ENCODE results near the gene UBL4A.

Gene UBL4A

DNA sequence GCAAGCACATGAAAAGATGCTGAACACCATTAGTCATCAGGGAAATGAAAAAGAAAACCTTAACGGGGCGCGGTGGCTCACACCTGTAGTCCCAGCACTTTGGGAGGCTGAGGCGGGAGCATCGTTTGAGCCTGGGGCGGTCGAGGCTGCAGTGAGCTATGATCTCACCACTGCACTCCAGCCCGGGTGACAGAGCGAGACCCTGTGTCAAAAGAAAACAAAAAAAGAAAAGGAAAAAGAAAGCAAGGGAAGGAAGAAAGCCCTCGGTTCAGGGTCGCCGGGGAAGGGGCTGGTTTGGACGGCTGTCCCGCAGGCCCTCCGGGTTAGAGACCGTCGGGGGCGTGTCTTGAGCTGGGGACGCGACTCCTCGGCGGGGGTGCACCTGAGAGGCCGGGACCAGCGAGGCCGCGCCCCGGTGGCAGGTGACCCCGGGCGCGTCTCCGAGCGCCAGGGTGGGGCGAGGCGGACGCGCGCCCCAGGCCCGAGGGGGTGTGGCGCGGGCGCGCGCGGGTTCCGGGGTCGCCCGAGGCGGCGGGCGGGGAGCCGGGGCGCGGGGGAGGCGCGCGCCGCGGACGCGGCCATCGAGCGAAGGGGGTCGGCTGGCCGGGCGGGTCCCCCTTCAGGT is 28.8 kb downstream of the UBL4A start:
- DNase-seq (ENCODE audit: extremely low read depth, low read depth) = no peak
- peak overlapping the region; percentile 36 for H3K4me3 ChIP-seq (replicated peaks; ENCODE audit: low read depth, low read length)
- TF ChIP-seq, protein P1, sequence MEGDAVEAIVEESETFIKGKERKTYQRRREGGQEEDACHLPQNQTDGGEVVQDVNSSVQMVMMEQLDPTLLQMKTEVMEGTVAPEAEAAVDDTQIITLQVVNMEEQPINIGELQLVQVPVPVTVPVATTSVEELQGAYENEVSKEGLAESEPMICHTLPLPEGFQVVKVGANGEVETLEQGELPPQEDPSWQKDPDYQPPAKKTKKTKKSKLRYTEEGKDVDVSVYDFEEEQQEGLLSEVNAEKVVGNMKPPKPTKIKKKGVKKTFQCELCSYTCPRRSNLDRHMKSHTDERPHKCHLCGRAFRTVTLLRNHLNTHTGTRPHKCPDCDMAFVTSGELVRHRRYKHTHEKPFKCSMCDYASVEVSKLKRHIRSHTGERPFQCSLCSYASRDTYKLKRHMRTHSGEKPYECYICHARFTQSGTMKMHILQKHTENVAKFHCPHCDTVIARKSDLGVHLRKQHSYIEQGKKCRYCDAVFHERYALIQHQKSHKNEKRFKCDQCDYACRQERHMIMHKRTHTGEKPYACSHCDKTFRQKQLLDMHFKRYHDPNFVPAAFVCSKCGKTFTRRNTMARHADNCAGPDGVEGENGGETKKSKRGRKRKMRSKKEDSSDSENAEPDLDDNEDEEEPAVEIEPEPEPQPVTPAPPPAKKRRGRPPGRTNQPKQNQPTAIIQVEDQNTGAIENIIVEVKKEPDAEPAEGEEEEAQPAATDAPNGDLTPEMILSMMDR (IDR thresholded peaks at IDR 0.05; ENCODE audit: low read depth, low read length, missing control alignments) = no peak

DNA sequence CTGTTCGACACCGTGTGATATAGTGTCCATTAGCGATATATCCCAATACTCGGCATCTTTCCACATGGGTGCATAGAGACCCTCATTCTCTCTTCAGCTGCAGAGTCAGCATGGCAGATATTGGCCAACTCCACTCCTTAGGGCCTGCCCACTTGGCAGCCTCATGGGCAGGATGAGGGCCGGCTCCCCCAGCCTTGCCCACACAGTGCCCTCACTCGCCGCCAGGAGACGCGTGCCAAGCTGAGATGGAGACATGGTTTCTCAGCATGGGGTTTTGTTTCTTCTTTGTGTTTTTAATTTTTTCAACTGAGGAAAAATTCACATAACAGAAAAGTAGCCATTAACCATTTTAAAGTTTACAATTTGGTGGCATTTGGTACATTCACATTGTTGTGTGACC is 33.6 kb downstream of the UBL4A start:
- DNase-seq (ENCODE audit: extremely low read depth, low read depth) = no peak
- H3K4me3 ChIP-seq (replicated peaks; ENCODE audit: low read depth, low read length) = no peak overlapping the region
- TF ChIP-seq, protein P1 (IDR thresholded peaks at IDR 0.05; ENCODE audit: low read depth, low read length, missing control alignments) = no peak

DNA sequence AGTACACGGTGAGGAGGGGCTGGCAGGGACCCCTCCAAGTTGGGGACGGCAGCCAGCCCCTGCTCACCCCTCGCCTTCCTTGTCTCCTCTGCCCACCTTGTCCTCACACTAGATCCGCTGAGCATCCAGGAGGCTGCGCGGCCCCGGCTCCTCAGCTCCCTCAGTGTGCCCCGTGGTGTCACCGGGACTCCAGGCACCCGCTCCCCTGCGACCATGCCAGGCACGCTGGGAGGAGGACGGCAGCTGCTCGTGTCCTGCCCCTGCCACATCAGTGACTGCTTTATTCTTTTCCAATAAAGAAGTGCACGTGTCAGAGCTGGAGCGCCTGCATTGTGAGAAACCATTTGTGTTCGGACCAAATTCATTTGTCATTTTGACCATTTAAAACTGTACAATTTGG is 36.1 kb downstream of the UBL4A start:
- DNase-seq (ENCODE audit: extremely low read depth, low read depth) = no peak
- no peak overlapping the region for H3K4me3 ChIP-seq (replicated peaks; ENCODE audit: low read depth, low read length)
- TF ChIP-seq, protein P1 (IDR thresholded peaks at IDR 0.05; ENCODE audit: low read depth, low read length, missing control alignments) = no peak

DNA sequence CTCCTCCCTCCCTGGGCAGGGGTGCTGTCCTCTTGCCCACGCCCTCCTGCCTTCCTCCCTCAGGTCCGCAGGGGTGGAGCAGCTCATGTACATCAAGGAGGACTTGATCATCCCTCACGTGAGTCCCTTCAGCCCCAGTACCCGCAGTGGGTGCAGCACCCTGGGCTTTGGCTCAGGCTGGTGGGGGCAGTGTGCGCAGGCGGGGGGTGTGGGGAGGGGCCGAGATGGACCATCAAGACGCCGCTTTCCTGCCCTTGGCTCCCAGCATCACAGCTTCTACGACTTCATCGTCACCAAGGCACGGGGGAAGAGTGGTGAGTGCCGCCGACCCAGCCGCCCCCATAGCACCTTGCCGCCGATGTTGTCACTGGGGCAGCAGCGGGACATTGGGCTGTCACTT is 36.8 kb downstream of the UBL4A start:
- TF ChIP-seq, protein P1 (IDR thresholded peaks at IDR 0.05; ENCODE audit: low read depth, low read length, missing control alignments) = no peak
- no peak overlapping the region for H3K4me3 ChIP-seq (replicated peaks; ENCODE audit: low read depth, low read length)
- no peak for DNase-seq (ENCODE audit: extremely low read depth, low read depth)

DNA sequence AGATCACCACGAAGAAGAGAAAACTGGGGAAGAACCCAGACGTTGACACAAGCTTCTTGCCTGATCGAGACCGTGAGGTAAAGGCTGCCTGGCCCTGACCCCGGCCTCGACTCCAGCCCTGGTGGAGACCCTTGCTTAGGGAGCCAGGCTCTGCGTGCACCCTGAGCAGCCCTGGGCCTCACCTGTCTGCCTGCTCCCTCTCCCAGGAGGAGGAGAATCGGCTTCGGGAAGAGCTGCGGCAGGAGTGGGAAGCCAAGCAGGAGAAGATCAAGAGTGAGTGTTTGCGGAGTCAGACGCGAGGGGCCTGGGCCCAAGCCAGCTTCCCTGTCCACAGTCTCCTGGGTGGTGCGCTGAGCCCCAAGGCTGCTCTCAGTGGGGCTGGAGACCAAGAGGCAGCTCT is 37.9 kb downstream of the UBL4A start:
- no peak for DNase-seq (ENCODE audit: extremely low read depth, low read depth)
- H3K4me3 ChIP-seq (replicated peaks; ENCODE audit: low read depth, low read length) = no peak overlapping the region
- TF ChIP-seq, protein P1 (IDR thresholded peaks at IDR 0.05; ENCODE audit: low read depth, low read length, missing control alignments) = no peak

DNA sequence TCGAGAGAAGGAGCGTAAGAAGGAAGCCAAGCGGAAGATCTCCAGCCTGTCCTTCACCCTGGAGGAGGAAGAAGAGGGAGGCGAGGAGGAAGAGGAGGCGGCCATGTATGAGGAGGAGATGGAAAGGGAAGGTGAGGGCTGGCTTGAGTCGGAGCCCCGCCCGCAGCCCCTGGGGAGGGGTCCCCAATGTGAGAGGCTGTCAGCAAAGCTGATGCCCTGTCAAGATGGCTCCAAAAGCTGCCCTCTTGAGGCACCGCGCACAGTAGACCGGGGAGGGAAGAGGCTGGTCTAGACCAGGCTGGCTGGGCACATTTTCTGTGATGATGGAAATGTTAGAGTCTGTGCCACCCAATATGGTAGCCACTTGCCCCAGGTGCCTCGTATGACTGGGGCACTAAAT is 40.0 kb downstream of the UBL4A start:
- TF ChIP-seq, protein P1 (IDR thresholded peaks at IDR 0.05; ENCODE audit: low read depth, low read length, missing control alignments) = no peak
- no peak overlapping the region for H3K4me3 ChIP-seq (replicated peaks; ENCODE audit: low read depth, low read length)
- no peak for DNase-seq (ENCODE audit: extremely low read depth, low read depth)

DNA sequence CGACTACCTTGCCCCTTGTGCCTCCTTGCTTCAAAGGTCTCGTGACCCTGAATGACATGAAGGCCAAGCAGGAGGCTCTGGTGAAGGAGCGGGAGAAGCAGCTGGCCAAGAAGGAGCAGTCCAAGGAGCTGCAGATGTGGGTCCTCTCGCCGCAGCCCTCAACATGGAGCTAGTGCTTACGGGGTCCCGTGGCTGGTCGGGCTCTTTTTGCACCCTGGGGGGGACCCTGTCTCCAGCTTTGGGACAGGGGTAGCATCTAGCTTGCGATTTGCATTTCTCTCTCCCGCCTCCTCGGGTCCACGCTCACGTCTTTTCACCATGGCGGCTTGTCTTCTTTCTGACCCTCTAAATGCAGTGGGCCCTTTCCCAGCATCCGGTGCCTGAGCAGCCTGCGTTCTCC is 40.6 kb downstream of the UBL4A start:
- H3K4me3 ChIP-seq (replicated peaks; ENCODE audit: low read depth, low read length) = no peak overlapping the region
- TF ChIP-seq, protein P1 (IDR thresholded peaks at IDR 0.05; ENCODE audit: low read depth, low read length, missing control alignments) = no peak
- DNase-seq (ENCODE audit: extremely low read depth, low read depth) = no peak

All from HFF-Myc (cell line).